Measurements from ENCODE around the gene GABRB2. TPM values are rescaled to one million over a fixed set of nuclear protein-coding genes. Genes with fewer than 3 reads are reported as not detected.
"Not testable (repeated sequence)": the region's sequence is repeated elsewhere in the genome, so short reads cannot be mapped to it uniquely, and the experiment has no call there.

GABRB2 gene
- polyA plus RNA-seq, 1 donor from 2014 or later: not detected

GRCh38 chr5:161278739-161279660, 267.5 kb downstream of the GABRB2 start:
- no peak overlapping the region for H3K4me3 Mint-ChIP-seq
- no peaks in the 10 kb centered on the region for H3K4me1 Mint-ChIP-seq
- H3K36me3 Mint-ChIP-seq: no peaks in the 10 kb centered on the region
- H3K27me3 Mint-ChIP-seq: no peaks in the 10 kb centered on the region
- peak overlapping the region in 1 of 3 donors; percentile 17 for H3K27ac Mint-ChIP-seq
- H3K9me3 Mint-ChIP-seq: peaks cover 0 to 5% (median 5%) of the 10 kb centered on the region in 3 donors

- Mint-ChIP-seq H3K36me3 (no peaks in the 10 kb centered on the region), H3K4me3 (no peak overlapping the region), H3K9me3 (peaks cover 0 to 6% (median 0%) of the 10 kb centered on the region in 3 donors), H3K27me3 (no peaks in the 10 kb centered on the region), H3K4me1 (no peaks in the 10 kb centered on the region), H3K27ac (no peak overlapping the region)
These were observed 269.5 kb downstream of the GABRB2 start for GRCh38 chr5:161277011-161277410.

GRCh38 chr5:161274951-161275350, 271.6 kb downstream of the GABRB2 start:
- Mint-ChIP-seq H3K9me3 (peaks cover 0 to 4% (median 0%) of the 10 kb centered on the region in 3 donors), H3K36me3 (no peaks in the 10 kb centered on the region), H3K4me3 (no peak overlapping the region), H3K27me3 (no peaks in the 10 kb centered on the region), H3K4me1 (no peaks in the 10 kb centered on the region), H3K27ac (no peak overlapping the region)

- Mint-ChIP-seq H3K4me1 (no peaks in the 10 kb centered on the region), H3K4me3 (no peak overlapping the region), H3K27ac (no peak overlapping the region), H3K9me3 (peaks cover 3 to 8% (median 3%) of the 10 kb centered on the region in 3 donors), H3K36me3 (no peaks in the 10 kb centered on the region), H3K27me3 (no peaks in the 10 kb centered on the region)
These were observed 273.1 kb downstream of the GABRB2 start for GRCh38 chr5:161273410-161273809.

GRCh38 chr5:161271816-161272215, 274.7 kb downstream of the GABRB2 start:
- Mint-ChIP-seq H3K36me3 (no peaks in the 10 kb centered on the region), H3K4me1 (no peaks in the 10 kb centered on the region), H3K4me3 (no peak overlapping the region), H3K9me3 (peaks cover 3 to 10% (median 6%) of the 10 kb centered on the region in 3 donors), H3K27me3 (no peaks in the 10 kb centered on the region), H3K27ac (no peak overlapping the region)

- Mint-ChIP-seq H3K4me3 (no peak overlapping the region), H3K9me3 (peaks cover 5 to 10% (median 6%) of the 10 kb centered on the region in 3 donors), H3K27me3 (no peaks in the 10 kb centered on the region), H3K27ac (no peak overlapping the region), H3K4me1 (no peaks in the 10 kb centered on the region), H3K36me3 (no peaks in the 10 kb centered on the region)
These were observed 277.4 kb downstream of the GABRB2 start for GRCh38 chr5:161269125-161269524.

GRCh38 chr5:161266954-161267353, 279.6 kb downstream of the GABRB2 start:
- H3K9me3 Mint-ChIP-seq: peaks cover 3 to 10% (median 6%) of the 10 kb centered on the region in 3 donors
- H3K27me3 Mint-ChIP-seq: no peaks in the 10 kb centered on the region
- no peaks in the 10 kb centered on the region for H3K36me3 Mint-ChIP-seq
- no peaks in the 10 kb centered on the region for H3K4me1 Mint-ChIP-seq
- no peak overlapping the region for H3K4me3 Mint-ChIP-seq
- no peak overlapping the region for H3K27ac Mint-ChIP-seq

- Mint-ChIP-seq H3K4me3 (no peak overlapping the region), H3K4me1 (peaks cover 0 to 1% (median 0%) of the 10 kb centered on the region in 3 donors), H3K36me3 (no peaks in the 10 kb centered on the region), H3K27ac (no peak overlapping the region), H3K27me3 (no peaks in the 10 kb centered on the region), H3K9me3 (peaks cover 2 to 10% (median 6%) of the 10 kb centered on the region in 3 donors)
These were observed 281.5 kb downstream of the GABRB2 start for GRCh38 chr5:161265006-161265405.

GRCh38 chr5:161263191-161263590, 283.3 kb downstream of the GABRB2 start:
- peaks cover 0 to 1% (median 0%) of the 10 kb centered on the region in 3 donors for H3K4me1 Mint-ChIP-seq
- peaks cover 2% of the 10 kb centered on the region for H3K27me3 Mint-ChIP-seq
- H3K9me3 Mint-ChIP-seq: peaks cover under 1 to 3% (median 2%) of the 10 kb centered on the region in 3 donors
- no peaks in the 10 kb centered on the region for H3K36me3 Mint-ChIP-seq
- no peak overlapping the region for H3K4me3 Mint-ChIP-seq
- no peak overlapping the region for H3K27ac Mint-ChIP-seq

GRCh38 chr5:161261668-161262323, 284.7 kb downstream of the GABRB2 start:
- Mint-ChIP-seq H3K4me3 (no peak overlapping the region), H3K4me1 (peaks cover 0 to 1% (median 0%) of the 10 kb centered on the region in 3 donors), H3K27me3 (peaks cover 2% of the 10 kb centered on the region)

GRCh38 chr5:161258438-161258837, 288.1 kb downstream of the GABRB2 start:
- peaks cover 2% of the 10 kb centered on the region for H3K27me3 Mint-ChIP-seq
- H3K27ac Mint-ChIP-seq: no peak overlapping the region
- no peak overlapping the region for H3K4me3 Mint-ChIP-seq
- peaks cover 0 to 3% (median 0%) of the 10 kb centered on the region in 3 donors for H3K9me3 Mint-ChIP-seq
- no peaks in the 10 kb centered on the region for H3K36me3 Mint-ChIP-seq
- H3K4me1 Mint-ChIP-seq: peaks cover 0 to 1% (median 0%) of the 10 kb centered on the region in 3 donors

More at GRCh38 chr5:161261668-161262323, 284.7 kb downstream of the GABRB2 start:
- Mint-ChIP-seq H3K27ac (no peak overlapping the region), H3K9me3 (peaks cover 0 to 3% (median 2%) of the 10 kb centered on the region in 3 donors), H3K36me3 (no peaks in the 10 kb centered on the region)

- Mint-ChIP-seq H3K27me3 (peaks cover 2% of the 10 kb centered on the region), H3K4me3 (no peak overlapping the region), H3K4me1 (peaks cover 0 to 1% (median 0%) of the 10 kb centered on the region in 3 donors), H3K27ac (no peak overlapping the region), H3K36me3 (no peaks in the 10 kb centered on the region), H3K9me3 (peaks cover 0 to 3% (median 0%) of the 10 kb centered on the region in 3 donors)
These were observed 289.6 kb downstream of the GABRB2 start for GRCh38 chr5:161256957-161257356.

- H3K4me3 Mint-ChIP-seq, H3K27me3 Mint-ChIP-seq, H3K36me3 Mint-ChIP-seq, H3K4me1 Mint-ChIP-seq, H3K27ac Mint-ChIP-seq, H3K9me3 Mint-ChIP-seq: not testable (repeated sequence)
These were observed 293.6 kb downstream of the GABRB2 start for GRCh38 chr5:161252955-161253354.

GRCh38 chr5:161246749-161247148, 299.8 kb downstream of the GABRB2 start:
- Mint-ChIP-seq H3K36me3 (no peaks in the 10 kb centered on the region), H3K9me3 (peaks cover 0 to 3% (median 2%) of the 10 kb centered on the region in 3 donors)

GRCh38 chr5:161245846-161246245, 300.7 kb downstream of the GABRB2 start:
- H3K4me1 Mint-ChIP-seq, H3K9me3 Mint-ChIP-seq, H3K4me3 Mint-ChIP-seq, H3K27me3 Mint-ChIP-seq, H3K27ac Mint-ChIP-seq, H3K36me3 Mint-ChIP-seq: not testable (repeated sequence)

More at GRCh38 chr5:161246749-161247148, 299.8 kb downstream of the GABRB2 start:
- Mint-ChIP-seq H3K4me1 (no peaks in the 10 kb centered on the region), H3K4me3 (no peak overlapping the region), H3K27ac (no peak overlapping the region), H3K27me3 (peaks cover 1% of the 10 kb centered on the region)

Data from IgD-negative memory B cell (primary cell).